AG09319 (cell line): Measurements from ENCODE around the gene GTF3A.

Experiments used
- DNase-seq: peaks from one replicate; pipeline ENCODE4 v3.0.0-alpha.2; 2010; ENCODE audit warnings: low read depth; ENCODE audit errors: extremely low read depth
- TF ChIP-seq, protein P1 (sequence below): IDR thresholded peaks from 2 replicates; pipeline ENCODE4 v1.5.1; 2011; ENCODE audit warnings: low read depth, mild to moderate bottlenecking, inconsistent platforms, low read length, moderate library complexity

The GTF3A gene

DNA sequence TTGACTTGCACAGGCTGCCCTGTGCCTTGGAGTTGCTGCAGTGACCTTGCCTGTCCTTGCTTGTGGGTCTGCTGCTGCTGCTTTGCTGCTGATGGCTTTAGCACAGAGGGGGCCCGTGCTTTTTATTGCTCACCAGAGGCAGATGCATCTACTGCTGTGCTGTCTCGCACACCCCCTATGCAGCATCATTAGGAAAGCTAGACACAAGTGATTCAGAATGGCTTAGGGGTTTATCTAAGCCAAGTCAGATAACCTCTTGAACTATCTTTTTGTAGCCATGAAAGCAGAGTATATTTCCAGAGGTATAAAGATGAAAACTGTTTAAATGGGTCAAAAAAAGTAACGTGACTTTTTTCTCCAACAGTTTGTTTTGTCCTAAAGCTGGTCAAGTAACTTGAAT lies 7.8 kb downstream of the GTF3A start:
- TF ChIP-seq, protein P1, sequence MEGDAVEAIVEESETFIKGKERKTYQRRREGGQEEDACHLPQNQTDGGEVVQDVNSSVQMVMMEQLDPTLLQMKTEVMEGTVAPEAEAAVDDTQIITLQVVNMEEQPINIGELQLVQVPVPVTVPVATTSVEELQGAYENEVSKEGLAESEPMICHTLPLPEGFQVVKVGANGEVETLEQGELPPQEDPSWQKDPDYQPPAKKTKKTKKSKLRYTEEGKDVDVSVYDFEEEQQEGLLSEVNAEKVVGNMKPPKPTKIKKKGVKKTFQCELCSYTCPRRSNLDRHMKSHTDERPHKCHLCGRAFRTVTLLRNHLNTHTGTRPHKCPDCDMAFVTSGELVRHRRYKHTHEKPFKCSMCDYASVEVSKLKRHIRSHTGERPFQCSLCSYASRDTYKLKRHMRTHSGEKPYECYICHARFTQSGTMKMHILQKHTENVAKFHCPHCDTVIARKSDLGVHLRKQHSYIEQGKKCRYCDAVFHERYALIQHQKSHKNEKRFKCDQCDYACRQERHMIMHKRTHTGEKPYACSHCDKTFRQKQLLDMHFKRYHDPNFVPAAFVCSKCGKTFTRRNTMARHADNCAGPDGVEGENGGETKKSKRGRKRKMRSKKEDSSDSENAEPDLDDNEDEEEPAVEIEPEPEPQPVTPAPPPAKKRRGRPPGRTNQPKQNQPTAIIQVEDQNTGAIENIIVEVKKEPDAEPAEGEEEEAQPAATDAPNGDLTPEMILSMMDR = no peak
- no peak for DNase-seq

DNA sequence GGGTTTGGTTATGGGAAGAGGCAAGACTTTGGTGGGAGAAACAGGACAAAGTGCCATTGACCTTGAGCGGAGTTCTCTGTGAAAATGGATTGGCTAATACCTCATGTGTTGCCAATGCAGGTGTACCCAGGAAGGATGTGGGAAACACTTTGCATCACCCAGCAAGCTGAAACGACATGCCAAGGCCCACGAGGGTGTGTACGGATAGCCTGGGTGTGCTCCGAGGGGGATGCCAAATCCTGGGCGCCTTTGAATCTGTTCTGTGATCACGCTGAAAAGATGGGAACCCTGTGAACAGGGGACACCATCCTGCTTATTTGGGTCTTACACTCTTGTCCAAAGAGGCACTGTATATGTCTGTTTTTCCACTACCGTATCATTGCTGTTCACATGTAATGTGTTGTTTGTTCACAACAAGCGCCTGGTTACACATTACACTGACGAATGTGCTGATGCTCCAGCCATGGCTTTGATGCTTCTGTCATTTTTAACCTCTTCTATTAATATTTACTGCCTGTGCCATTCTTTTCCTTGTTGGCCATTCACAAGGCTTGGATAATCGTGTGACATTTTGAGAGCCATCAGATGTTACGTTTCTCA lies 8.3 kb downstream of the GTF3A start:
- TF ChIP-seq, protein P1 = no peak
- no peak for DNase-seq

DNA sequence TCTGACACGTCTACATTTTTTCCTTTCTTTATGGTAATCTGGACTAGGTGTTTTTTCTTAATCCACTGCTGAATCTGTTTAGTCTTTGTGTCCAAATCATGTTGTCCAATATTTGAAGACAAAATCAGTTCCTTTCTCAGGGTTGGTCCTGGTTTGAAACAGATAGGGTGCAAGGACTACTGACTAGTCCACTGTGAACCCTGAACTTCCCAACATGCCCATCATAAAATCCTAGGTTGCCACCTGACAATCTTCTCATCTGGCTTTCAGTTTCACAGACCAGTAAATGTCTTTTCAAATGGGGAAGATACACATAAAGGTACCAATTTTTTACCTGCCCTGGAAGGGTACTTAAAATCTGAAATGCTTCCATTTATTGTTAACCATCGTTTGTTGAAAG lies 12.7 kb downstream of the GTF3A start:
- no peak for DNase-seq
- TF ChIP-seq, protein P1 = no peak

DNA sequence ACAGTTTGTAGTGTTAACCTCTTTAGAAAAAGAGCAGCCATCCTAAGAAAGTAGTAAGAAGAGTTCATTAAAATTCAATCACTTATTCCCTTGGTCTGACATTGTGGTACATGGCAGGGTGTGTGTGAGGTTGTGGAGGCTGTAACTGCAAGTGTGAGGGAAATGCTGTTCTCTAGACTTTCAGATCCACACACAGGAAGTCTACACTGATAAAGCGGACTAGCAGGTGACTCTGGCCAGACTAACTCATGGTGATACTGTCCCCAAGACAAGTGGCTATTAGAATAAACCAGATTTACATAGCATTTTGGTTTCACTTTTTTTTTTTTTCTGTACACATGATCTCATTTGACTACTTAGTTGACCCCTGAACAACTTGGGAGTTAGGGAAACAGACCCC lies 16.0 kb downstream of the GTF3A start:
- DNase-seq = no peak
- TF ChIP-seq, protein P1 = no peak

DNA sequence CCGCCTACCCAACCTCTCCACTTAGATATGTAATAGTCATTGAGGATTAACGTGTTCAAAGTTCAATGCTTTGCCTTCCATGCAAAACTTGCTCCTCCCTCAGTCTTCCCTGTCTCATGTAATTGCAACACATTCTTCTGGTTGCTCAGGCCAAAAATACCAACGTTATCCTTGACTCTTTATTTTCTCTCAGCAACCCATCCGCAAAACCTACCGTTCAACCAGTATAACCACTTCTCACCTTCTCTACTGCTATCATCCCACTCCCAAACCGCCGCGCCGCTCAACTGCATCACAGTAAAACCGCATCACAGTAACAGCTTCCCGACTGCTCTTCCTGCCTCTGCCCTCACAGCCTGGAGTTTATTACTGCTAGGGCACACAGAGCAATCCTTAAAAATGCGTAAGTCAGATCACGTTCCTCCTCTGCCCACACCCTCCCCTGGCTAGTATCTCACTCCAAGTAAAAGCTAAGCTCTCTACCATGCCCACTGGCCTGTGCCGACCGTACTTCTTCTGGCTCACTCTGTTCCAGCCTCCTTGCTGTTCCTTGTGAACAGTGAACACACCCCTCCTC lies 17.7 kb downstream of the GTF3A start:
- DNase-seq = no peak

DNA sequence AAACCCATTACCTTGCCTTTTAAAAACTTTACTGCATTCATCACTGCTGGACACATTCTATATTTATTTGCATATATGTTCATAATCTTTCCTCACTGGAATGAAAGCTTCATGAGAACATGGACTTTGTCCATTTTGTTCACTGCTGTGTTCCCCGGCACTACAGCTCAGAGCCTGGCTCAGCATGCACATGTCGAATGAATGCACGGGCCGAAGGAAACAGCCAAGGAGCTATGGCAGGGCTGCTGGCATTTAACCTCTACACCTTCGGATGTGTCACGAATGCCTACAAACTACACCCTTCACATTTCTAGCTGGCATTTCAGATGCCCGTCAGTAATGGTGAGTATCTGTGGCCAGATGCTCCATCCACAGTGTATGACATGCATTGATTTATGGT lies 18.4 kb downstream of the GTF3A start:
- no peak for DNase-seq
- TF ChIP-seq, protein P1 = no peak

More for the DNA sequence above, 17.7 kb downstream of the GTF3A start:
- TF ChIP-seq, protein P1 = no peak

DNA sequence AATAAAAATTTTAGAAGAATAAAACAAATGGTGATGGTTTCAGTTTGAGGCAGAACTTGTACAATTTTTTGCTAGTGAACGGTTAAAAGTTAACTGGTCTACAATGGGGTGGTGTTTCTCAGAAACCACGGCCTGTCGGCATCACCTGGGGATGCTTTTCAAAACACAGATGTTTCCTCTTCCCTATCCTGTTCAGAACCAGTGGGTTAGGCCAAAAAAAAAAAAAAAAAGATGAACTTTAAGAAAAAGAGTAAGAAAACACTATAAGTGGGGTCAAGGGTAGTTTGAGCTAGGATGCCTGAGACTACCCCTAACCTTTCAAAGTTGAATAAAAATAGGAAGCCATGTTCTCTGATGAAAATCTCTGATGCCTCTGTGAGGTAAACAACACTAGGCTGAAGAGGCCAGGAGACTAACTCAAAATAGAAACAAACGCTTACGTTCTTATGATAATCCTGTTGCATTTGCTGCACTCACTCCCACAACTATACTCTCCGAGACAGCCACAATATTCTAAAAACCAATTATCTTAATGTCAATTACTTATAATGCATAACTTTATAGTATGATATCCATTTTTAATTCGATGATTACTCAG lies 22.7 kb downstream of the GTF3A start:
- DNase-seq = no peak
- TF ChIP-seq, protein P1 = no peak
